GM19035 (cell line): ENCODE measurements around the gene ADAM11.

Source experiments
- ATAC-seq: cut with Tn5 transposase; IDR thresholded peaks from one replicate; pipeline ENCODE4 v1.9.1; 2021; ENCODE audit not compliant: unreplicated experiment

ADAM11 gene

GRCh38 chr17:44829523-44830358, 71.0 kb downstream of the ADAM11 start, which contains the start of gene GJC1:
Gene GJC1 (minus strand): TSS chr17:44830287. CDS start chr17:44805817, 24,470 bp downstream.
- no peak for ATAC-seq

GRCh38 chr17:44830359-44831288, 71.8 kb downstream of the ADAM11 start:
- ATAC-seq, result no peak

GRCh38 chr17:44831371-44831770, 72.6 kb downstream of the ADAM11 start:
- no peak for ATAC-seq
